ENCODE measurements around the gene NRG4. TPM values are rescaled to one million over a fixed set of nuclear protein-coding genes. Genes with fewer than 3 reads are reported as not detected.

NRG4 gene
- total RNA-seq, 1 experiment from 2014 or later: not detected

- H3K14ac ChIP-seq (ENCODE audit: insufficient read depth, low read length): no peak overlapping the region
- no peak overlapping the region for H2BK120ac ChIP-seq (ENCODE audit: low read depth, low read length, poor library complexity, severe bottlenecking)
- H2AFZ ChIP-seq (ENCODE audit: low read length): no peak overlapping the region
- no peak overlapping the region for H4K8ac ChIP-seq (replicated peaks; ENCODE audit: insufficient read length, low read depth, low read length)
- Mint-ChIP-seq H3K9me3 (no peaks in the 10 kb centered on the region), H3K27me3 (ENCODE audit: low read depth) (no peaks in the 10 kb centered on the region), H3K27ac (no peak overlapping the region), H3K4me1 (peaks cover 4 to 5% of the 10 kb centered on the region in 2 experiments), H3K36me3 (ENCODE audit: insufficient read depth in 1 of 3, low read depth in 3 of 3) (no peaks in the 10 kb centered on the region), H3K4me3 (no peak overlapping the region)
- no peak overlapping the region for H3K56ac ChIP-seq (ENCODE audit: insufficient read length, low read depth, low read length)
- H3K4ac ChIP-seq (ENCODE audit: low read depth, low read length): no peak overlapping the region
- no peak overlapping the region for H2BK15ac ChIP-seq (ENCODE audit: low read depth, low read length)
- H2BK12ac ChIP-seq (ENCODE audit: insufficient read length, low read depth, low read length): no peak overlapping the region
- no peaks in the 10 kb centered on the region for H3K27me3 ChIP-seq (ENCODE audit: insufficient read depth, low read length)
- H2BK5ac ChIP-seq (ENCODE audit: insufficient read length, low read length): no peak overlapping the region
- DNase-seq: no peak
- H3K9me3 ChIP-seq (ENCODE audit: control insufficient read depth, low read depth, low read length): no peaks in the 10 kb centered on the region
- no peak overlapping the region for H3T11ph ChIP-seq (ENCODE audit: low read length)
- H4K91ac ChIP-seq (ENCODE audit: insufficient read length, low read depth, low read length): no peak overlapping the region
- H3K9ac ChIP-seq (ENCODE audit: extremely low read depth, insufficient read length, low read length): no peak overlapping the region
- H3K4me1 ChIP-seq (ENCODE audit: insufficient read depth, low read length): no peaks in the 10 kb centered on the region
- no peak overlapping the region for H3K18ac ChIP-seq (ENCODE audit: insufficient read length, low read depth, low read length)
- H3K27ac ChIP-seq (ENCODE audit: insufficient read length, low read depth, low read length): no peak overlapping the region
- no peak overlapping the region for H3K23ac ChIP-seq (ENCODE audit: insufficient read length, low read depth, low read length)
- no CpG with 5 or more reads among the region's 1 CpG for WGBS (ENCODE audit: extremely low coverage, insufficient read length, low lambda C conversion rate)
- H2AK5ac ChIP-seq (ENCODE audit: insufficient read length, low read length): no peak overlapping the region
- no peak overlapping the region for H2BK20ac ChIP-seq (ENCODE audit: low read depth, low read length, poor library complexity, severe bottlenecking)
- H3K4me2 ChIP-seq (ENCODE audit: insufficient read depth, insufficient read length, low read length): no peak overlapping the region
- no peak for TF ChIP-seq CTCF (conservative IDR thresholded peaks at IDR 0.05)
- H3K79me1 ChIP-seq (ENCODE audit: insufficient read depth, low read depth, low read length, poor library complexity, severe bottlenecking): no peaks in the 10 kb centered on the region
- H3K79me2 ChIP-seq (ENCODE audit: insufficient read depth, low read length): no peaks in the 10 kb centered on the region
- H4K20me1 ChIP-seq (ENCODE audit: control insufficient read depth, insufficient read depth, insufficient read length): no peaks in the 10 kb centered on the region
- no peaks in the 10 kb centered on the region for H3K23me2 ChIP-seq (ENCODE audit: insufficient read length, low read depth, low read length, poor library complexity, severe bottlenecking)
- H4K5ac ChIP-seq (ENCODE audit: insufficient read length, low read depth, low read length): no peak overlapping the region
Observed at GRCh38 chr15:75961331-75961730, 50.9 kb downstream of the NRG4 start.

Measured in H9 (cell line).